Osteocyte (in vitro differentiated cells): ENCODE results near the gene GGTLC1. TPM values are rescaled to one million over a fixed set of nuclear protein-coding genes. Genes with fewer than 3 reads are reported as not detected.

Experiments used
- DNase-seq: peaks from one replicate; pipeline ENCODE4 v3.0.0; 2021; ENCODE audit warnings: mixed read lengths; ENCODE audit not compliant: unreplicated experiment; ENCODE audit errors: extremely low spot score
- H3K27ac Mint-ChIP-seq: one replicate; pipeline ENCODE4 v1.8.0; 2021; ENCODE audit warnings: mild to moderate bottlenecking, mixed read lengths; ENCODE audit not compliant: unreplicated experiment
- H3K27me3 Mint-ChIP-seq: one replicate; pipeline ENCODE4 v1.8.0; 2021; ENCODE audit warnings: mixed read lengths; ENCODE audit not compliant: unreplicated experiment
- H3K36me3 Mint-ChIP-seq: one replicate; pipeline ENCODE4 v1.8.0; 2021; ENCODE audit warnings: mixed read lengths; ENCODE audit not compliant: unreplicated experiment
- H3K4me1 Mint-ChIP-seq: one replicate; pipeline ENCODE4 v1.8.0; 2021; ENCODE audit warnings: mixed read lengths; ENCODE audit not compliant: unreplicated experiment
- H3K4me3 Mint-ChIP-seq: one replicate; pipeline ENCODE4 v1.8.0; 2021; ENCODE audit warnings: mild to moderate bottlenecking, moderate library complexity, mixed read lengths; ENCODE audit not compliant: unreplicated experiment
- H3K9me3 Mint-ChIP-seq: one replicate; pipeline ENCODE4 v1.8.0; 2021; ENCODE audit warnings: mixed read lengths; ENCODE audit not compliant: unreplicated experiment
- total RNA-seq: library from RNA; stranded (reverse); gene quantifications from 2 replicates; pipeline ENCODE4 v1.2.1, GENCODE V29; 2021
- TF ChIP-seq, protein P1 (sequence below): fragments of 200-600 bp; sonication (generic); IDR thresholded peaks from 2 replicates; pipeline ENCODE4 v1.5.0; 2021; ENCODE audit warnings: antibody characterized with exemption, mild to moderate bottlenecking, moderate library complexity

Gene GGTLC1
- total RNA-seq, 1 donor from 2014 or later: not detected

DNA sequence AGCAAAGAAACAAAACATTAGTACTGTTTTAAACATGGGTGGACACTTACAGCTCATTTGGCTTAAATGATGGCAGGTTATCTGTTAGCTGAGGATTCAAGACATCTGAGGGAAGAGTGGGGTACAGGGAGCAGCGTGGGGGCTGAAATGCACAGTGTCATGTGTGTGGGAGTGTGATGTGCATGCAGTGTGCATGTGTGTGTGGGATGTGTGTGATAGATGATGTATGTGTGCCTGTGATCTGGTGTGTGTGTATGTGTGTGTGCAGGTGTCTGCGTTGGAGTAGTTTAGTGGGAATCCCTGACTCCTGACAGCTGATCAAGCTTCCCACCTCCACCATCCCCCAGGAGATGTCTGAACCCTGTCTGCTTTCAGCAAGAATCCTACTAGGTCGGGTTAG, 25.4 kb upstream of the GGTLC1 start:
- no peak for DNase-seq
- no peak overlapping the region for H3K4me3 Mint-ChIP-seq
- no peaks in the 10 kb centered on the region for H3K9me3 Mint-ChIP-seq
- H3K27me3 Mint-ChIP-seq: peaks cover 37% of the 10 kb centered on the region
- H3K36me3 Mint-ChIP-seq: no peaks in the 10 kb centered on the region
- TF ChIP-seq, protein P1, sequence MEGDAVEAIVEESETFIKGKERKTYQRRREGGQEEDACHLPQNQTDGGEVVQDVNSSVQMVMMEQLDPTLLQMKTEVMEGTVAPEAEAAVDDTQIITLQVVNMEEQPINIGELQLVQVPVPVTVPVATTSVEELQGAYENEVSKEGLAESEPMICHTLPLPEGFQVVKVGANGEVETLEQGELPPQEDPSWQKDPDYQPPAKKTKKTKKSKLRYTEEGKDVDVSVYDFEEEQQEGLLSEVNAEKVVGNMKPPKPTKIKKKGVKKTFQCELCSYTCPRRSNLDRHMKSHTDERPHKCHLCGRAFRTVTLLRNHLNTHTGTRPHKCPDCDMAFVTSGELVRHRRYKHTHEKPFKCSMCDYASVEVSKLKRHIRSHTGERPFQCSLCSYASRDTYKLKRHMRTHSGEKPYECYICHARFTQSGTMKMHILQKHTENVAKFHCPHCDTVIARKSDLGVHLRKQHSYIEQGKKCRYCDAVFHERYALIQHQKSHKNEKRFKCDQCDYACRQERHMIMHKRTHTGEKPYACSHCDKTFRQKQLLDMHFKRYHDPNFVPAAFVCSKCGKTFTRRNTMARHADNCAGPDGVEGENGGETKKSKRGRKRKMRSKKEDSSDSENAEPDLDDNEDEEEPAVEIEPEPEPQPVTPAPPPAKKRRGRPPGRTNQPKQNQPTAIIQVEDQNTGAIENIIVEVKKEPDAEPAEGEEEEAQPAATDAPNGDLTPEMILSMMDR: no peak
- H3K4me1 Mint-ChIP-seq: no peaks in the 10 kb centered on the region
- no peak overlapping the region for H3K27ac Mint-ChIP-seq

DNA sequence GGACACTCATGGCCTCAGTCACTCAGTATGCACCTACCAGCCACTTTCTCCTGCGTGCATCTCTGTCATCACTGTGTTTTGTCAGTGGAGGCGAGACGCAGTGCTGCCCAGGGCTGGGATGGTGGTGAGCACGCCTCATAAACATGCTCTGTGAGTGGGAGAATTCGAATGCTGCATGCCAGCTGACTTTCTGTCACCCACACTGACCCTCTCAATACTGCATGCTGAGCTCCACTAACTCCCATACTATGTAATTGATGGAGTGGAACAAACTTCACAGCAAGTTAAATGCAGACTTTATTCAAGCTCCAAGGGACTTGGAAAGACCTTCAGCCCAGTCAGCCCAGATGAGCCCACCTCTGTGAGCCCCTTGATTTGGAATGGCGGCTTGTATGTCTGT, 22.7 kb upstream of the GGTLC1 start:
- TF ChIP-seq, protein P1: no peak
- Mint-ChIP-seq H3K9me3 (no peaks in the 10 kb centered on the region), H3K27ac (no peak overlapping the region), H3K4me1 (no peaks in the 10 kb centered on the region), H3K36me3 (no peaks in the 10 kb centered on the region), H3K4me3 (no peak overlapping the region), H3K27me3 (peaks cover 16% of the 10 kb centered on the region)
- no peak for DNase-seq

DNA sequence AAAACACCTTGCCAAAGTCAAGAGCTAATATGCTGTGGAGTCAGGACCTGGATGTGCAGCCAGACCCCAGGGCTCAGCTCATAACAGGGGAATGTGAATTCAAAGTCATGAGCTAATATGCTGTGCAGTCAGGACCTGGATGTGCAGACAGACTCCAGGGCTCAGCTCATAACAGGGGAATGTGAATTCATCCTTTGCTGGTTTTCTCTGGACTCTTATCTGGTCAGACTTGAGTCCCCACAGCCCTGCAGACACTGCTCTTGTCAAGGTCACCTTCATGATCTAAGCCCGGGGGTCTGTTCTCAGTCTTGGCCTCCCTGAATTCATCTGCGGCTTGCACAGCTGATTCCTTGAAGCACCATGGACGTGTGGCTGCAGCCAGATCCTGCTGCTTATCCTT, 19.2 kb upstream of the GGTLC1 start:
- TF ChIP-seq, protein P1: no peak
- Mint-ChIP-seq H3K27me3 (peaks cover 15% of the 10 kb centered on the region), H3K4me3 (no peak overlapping the region), H3K27ac (no peak overlapping the region), H3K9me3 (no peaks in the 10 kb centered on the region), H3K4me1 (no peaks in the 10 kb centered on the region), H3K36me3 (no peaks in the 10 kb centered on the region)
- DNase-seq: no peak

DNA sequence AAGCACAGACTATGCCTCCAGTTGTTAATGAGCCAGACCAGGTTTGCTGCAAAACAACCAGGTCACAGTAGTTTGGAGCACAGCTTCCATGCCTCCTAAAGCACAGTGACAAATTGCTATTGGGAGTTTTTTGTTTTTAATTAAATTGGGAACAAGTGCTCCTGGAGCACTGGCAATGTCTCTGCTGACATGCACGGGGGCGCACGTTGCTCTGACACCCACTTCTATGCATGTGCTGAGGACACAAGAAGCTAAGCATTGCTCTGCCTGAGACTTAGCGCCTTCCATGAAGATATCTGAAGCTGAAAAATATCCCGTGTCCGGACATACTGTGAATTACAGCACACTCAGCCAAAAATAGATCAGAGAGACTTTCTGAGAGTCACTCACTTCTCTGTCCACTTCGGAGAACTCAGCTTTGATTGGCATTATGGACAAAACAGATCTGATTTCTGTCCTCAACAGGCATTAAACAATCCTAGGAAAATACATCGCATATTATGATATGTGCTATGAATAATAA, 18.6 kb upstream of the GGTLC1 start:
- Mint-ChIP-seq H3K27ac (no peak overlapping the region), H3K4me3 (no peak overlapping the region), H3K27me3 (peaks cover 14% of the 10 kb centered on the region), H3K36me3 (no peaks in the 10 kb centered on the region), H3K4me1 (no peaks in the 10 kb centered on the region), H3K9me3 (no peaks in the 10 kb centered on the region)
- no peak for DNase-seq
- TF ChIP-seq, protein P1: no peak

DNA sequence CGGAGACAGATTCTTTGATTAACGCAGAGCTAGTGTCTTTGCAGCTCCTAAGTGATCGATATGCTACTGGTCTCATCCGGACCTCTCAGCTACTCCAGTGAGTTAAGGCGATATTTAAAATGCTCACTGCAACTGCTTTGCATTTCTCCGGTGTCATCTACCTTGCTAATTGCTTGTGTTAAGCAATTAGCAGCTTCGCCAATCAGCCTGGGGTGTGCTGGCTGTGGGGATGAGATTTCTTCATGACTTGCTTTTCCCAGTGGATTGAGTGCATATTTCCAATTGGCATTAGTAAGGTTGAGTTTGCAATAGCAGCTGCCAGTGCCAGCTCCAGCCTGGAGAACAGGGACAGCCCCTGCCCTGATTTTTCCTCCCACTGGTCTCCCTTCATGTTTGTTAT, 18.0 kb upstream of the GGTLC1 start:
- no peak for DNase-seq
- Mint-ChIP-seq H3K27me3 (peaks cover 14% of the 10 kb centered on the region), H3K36me3 (no peaks in the 10 kb centered on the region), H3K4me3 (no peak overlapping the region), H3K27ac (no peak overlapping the region), H3K4me1 (no peaks in the 10 kb centered on the region), H3K9me3 (no peaks in the 10 kb centered on the region)
- TF ChIP-seq, protein P1: no peak
